RWPE1 (cell line): ENCODE data around the gene HSPA1B.
"Not testable (repeated sequence)": the region's sequence is repeated elsewhere in the genome, so short reads cannot be mapped to it uniquely, and the experiment has no call there.

ENCODE experiments used
- CTCF ChIA-PET: fragments of 350-600 bp; sonication (Branson Sonifier 250); formaldehyde crosslinking; extraction: SDS; loops from one replicate; lab custom pipeline; 2021; lab: Yijun Ruan, JAX
- POLR2A ChIA-PET: fragments of 400-600 bp; formaldehyde crosslinking; extraction: SDS; loops from one replicate; lab custom pipeline; 2020; ENCODE audit warnings: antibody characterized with exemption; ENCODE audit not compliant: low non-redundant PET; lab: Yijun Ruan, JAX
- DNase-seq: peaks from one replicate; pipeline ENCODE4 v3.0.0; 2012; ENCODE audit warnings: low spot score
- H3K27ac ChIP-seq: fragments of 450-650 bp; 2 replicates; pipeline ENCODE4 v1.5.1; 2017
- TF ChIP-seq, protein P1 (sequence below): fragments of 450-650 bp; conservative IDR thresholded peaks from 2 replicates; pipeline ENCODE4 v1.5.1; 2017; ENCODE audit warnings: low read depth, mild to moderate bottlenecking

The HSPA1B gene

DNA sequence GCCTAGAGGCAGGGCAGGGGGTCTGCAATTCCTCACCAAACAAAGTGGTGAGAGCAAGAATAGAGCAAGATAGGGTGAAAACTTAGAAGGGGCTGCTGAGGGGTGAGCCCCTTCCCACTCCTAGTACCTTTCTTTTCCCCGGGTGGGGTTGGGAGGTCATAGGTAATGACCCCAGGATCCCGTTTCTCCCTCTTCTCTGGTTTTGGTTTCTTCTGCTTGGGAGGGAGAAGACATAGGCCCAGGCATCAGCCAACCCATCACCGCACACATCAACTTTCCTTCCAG lies 35.5 kb upstream of the HSPA1B start:
- ChIA-PET POLR2A (no interaction called here), CTCF (interaction anchor here (1.2 kb wide), 1 partner anchor 76 kb away, joined by 3 read pairs; no protein-coding TSS in a partner anchor)
- no peak for DNase-seq
- TF ChIP-seq, protein P1, sequence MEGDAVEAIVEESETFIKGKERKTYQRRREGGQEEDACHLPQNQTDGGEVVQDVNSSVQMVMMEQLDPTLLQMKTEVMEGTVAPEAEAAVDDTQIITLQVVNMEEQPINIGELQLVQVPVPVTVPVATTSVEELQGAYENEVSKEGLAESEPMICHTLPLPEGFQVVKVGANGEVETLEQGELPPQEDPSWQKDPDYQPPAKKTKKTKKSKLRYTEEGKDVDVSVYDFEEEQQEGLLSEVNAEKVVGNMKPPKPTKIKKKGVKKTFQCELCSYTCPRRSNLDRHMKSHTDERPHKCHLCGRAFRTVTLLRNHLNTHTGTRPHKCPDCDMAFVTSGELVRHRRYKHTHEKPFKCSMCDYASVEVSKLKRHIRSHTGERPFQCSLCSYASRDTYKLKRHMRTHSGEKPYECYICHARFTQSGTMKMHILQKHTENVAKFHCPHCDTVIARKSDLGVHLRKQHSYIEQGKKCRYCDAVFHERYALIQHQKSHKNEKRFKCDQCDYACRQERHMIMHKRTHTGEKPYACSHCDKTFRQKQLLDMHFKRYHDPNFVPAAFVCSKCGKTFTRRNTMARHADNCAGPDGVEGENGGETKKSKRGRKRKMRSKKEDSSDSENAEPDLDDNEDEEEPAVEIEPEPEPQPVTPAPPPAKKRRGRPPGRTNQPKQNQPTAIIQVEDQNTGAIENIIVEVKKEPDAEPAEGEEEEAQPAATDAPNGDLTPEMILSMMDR = no peak
- H3K27ac ChIP-seq = peak overlapping the region; percentile 89

DNA sequence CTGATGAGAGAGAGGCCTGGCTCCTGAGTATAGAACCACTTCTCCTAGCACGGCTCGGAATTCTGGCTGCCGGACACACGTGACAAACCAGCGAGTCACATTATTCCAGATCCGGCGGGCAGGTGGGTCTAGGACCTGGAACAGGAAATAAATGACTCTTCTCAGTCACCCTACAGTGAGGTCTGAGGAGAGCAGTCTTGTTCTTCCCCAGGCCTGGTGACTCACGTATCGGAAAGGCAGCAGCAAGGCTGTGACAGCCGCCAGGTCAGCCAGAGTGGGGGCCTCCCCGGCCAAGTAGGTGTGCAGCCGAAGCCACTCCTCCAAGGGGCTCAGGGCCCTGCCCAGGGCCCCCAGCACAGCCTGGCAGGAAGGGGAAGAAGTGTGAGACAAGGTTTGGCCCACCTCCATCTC lies 34.8 kb upstream of the HSPA1B start:
- POLR2A ChIA-PET = no interaction called here
- CTCF ChIA-PET = no interaction called here
- peak; percentile 84 for DNase-seq

DNA sequence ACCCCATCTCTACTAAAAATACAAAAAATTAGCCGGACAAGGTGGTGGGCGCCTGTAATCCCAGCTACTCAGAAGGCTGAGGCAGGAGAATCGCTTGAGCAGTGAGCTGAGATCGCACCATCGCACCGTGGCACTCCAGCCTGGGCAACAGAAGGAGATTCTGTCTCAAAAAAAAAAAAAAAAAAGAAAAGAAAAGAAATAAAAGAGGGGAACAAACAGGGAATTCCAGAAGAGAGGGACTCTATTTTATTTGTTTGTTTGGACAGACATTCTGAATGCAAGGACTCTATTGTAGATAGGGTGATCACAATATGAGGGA lies 33.7 kb upstream of the HSPA1B start:
- POLR2A ChIA-PET, CTCF ChIA-PET, DNase-seq: not testable (repeated sequence)
- H3K27ac ChIP-seq = peak overlapping the region; percentile 89

More for the DNA sequence above, 34.8 kb upstream of the HSPA1B start:
- H3K27ac ChIP-seq = peak overlapping the region; percentile 89
- TF ChIP-seq, protein P1 = no peak

DNA sequence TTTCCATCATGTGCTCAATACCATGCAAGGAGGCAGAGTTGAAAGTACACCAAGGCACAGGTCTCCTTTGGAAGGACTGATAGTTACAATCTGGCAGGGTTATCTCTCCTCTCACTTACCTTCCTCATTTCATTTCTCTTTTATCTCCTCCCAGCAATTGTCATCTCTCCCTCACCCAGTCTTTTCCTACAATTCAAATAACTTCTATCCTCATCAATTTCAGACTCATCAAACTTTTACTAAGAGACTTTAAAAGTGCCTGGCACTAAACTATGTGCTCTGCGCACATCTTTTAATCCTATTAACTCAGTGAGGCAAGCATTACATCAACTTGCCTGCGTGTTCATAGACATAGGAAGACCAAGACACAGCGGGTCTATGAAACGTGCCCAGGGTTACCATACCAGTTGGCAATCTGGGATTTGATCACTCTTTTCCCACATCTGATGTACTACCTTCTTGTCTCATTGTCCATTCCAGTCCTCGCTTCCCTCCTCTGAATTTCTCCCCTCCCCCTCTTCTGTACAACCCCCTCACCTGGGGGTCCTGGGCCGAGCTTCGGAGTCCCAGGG lies 33.2 kb upstream of the HSPA1B start:
- TF ChIP-seq, protein P1 = no peak
- peak overlapping the region; percentile 92 for H3K27ac ChIP-seq
- ChIA-PET POLR2A (no interaction called here), CTCF (interaction anchor here (0.7 to 1.1 kb wide), 2 partner anchors 21 to 65 kb away, joined by 3 to 5 read pairs; partner anchors contain the start of gene DDAH2)
- DNase-seq = no peak

DNA sequence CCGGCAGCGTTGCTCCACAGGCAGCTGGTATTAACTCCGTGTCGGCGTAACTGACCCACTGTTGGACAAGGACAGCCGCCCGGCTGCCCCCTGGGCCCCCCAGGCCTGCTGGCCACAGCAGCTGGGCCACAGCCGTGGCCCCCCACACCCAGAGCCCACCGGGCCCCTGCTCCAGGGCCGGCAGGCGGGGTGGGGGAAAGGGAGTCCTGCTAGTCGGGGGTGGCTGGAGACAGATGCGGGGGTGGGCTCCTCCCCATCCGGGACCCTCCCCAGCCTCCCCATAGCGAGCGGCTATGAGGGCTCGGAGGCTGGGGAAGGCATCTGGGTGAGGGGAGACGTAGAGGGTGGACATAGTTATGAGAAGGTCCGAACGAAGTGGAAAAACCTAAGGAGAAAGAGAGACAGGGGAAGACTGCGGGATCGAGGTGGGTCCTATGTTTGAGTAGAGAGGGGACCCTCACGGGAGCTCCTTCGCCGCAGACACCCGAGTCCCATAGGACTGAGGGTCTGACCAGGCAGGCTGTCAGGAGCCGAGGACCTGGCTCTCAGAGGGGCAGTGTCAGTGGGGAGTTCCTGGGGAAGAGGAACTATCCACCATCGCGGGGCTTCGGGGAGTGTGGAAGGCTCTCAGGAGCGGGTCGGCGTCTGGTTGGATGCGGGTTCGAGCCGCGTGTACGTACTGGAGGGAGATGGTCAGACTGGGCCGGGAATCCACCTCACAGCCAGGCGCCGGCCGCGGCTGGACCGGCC lies 32.5 kb upstream of the HSPA1B start:
- CTCF ChIA-PET = interaction anchor here (0.6 to 1.1 kb wide), 5 partner anchors 11 to 66 kb away, joined by 3 to 5 read pairs (median 4); partner anchors contain the start of gene DDAH2
- TF ChIP-seq, protein P1 = no peak
- POLR2A ChIA-PET = interaction anchor here (1.0 kb wide), 1 partner anchor 11 kb away, joined by 3 read pairs; no protein-coding TSS in a partner anchor
- DNase-seq = no peak
- H3K27ac ChIP-seq = peak overlapping the region; percentile 92

DNA sequence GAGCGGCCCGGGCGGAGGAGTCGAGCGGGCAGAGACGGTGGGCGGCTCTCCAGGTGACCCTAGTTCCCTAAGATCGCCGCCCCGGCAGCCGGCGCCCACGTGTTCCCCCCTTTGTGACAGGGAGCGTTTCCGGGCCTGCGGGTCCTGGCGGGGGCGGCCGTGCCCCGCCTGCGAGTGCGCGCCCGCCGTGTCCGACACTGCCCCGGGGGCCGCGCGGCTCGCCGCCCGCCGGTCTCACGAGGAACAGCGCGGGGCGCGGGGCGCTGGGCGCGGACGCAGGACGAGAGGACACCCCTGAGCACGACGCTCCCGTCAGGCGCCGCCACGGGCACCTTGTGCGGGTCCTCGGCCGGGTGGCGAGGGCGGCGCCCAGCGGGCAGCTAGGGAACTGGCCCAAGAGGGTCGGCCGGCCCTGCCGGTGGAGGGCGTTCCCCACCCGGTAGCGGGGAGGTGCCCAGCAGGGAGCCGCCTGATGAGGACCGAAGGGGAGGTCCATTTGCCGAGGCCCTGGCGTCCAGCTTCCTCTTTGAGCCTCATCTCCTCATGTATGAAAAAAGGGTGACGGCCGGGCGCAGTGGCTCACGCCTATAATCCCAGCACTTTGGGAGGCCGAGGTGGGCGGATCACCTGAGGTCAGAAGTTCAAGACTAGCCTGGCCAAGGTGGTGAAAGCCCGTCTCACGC lies 31.8 kb upstream of the HSPA1B start, which contains the start of gene VARS1:
Gene VARS1, minus strand, starts transcription at position 137 of the 683 bp plus-strand sequence. CDS start 535 bp downstream, outside the sequence.
- ChIA-PET CTCF (interaction anchor here (0.6 to 1.1 kb wide), 9 partner anchors 10 to 43 kb away, joined by 3 to 5 read pairs (median 4); no protein-coding TSS in a partner anchor), POLR2A (interaction anchor here (0.6 to 1.0 kb wide), 3 partner anchors 12 to 37 kb away, joined by 3 to 4 read pairs (median 4); no protein-coding TSS in a partner anchor)
- peak; percentile 93 for DNase-seq
- TF ChIP-seq, protein P1 = peak; percentile 86
- H3K27ac ChIP-seq = peak within 1 kb of the TSS; percentile 92
